Neural cell (in vitro differentiated cells): ENCODE measurements around the gene ZGLP1.

Source experiments
- EP300 ChIP-seq: fragments of 450-650 bp; conservative IDR thresholded peaks from 2 replicates; pipeline ENCODE4 v1.6.1; 2014; ENCODE audit warnings: antibody characterized with exemption, mild to moderate bottlenecking, moderate library complexity; ENCODE audit not compliant: poor library complexity, severe bottlenecking
- EZH2 ChIP-seq: fragments of 200-600, 300-800 bp; shearing (Covaris generic), sonication (generic); IDR thresholded peaks from 2 replicates; pipeline ENCODE4 v1.6.1; 2014; ENCODE audit warnings: antibody characterized with exemption, low read length, borderline replicate concordance, mild to moderate bottlenecking; ENCODE audit not compliant: insufficient read depth, poor library complexity, severe bottlenecking
- POLR2AphosphoS5 ChIP-seq: IDR thresholded peaks from 2 replicates; pipeline ENCODE4 v1.6.1; 2012
- TF ChIP-seq, protein P1 (sequence below): fragments of 450-650 bp; IDR thresholded peaks from 2 replicates; pipeline ENCODE4 v1.5.1; 2014; ENCODE audit warnings: antibody characterized with exemption, mild to moderate bottlenecking, moderate library complexity; ENCODE audit not compliant: poor library complexity, severe bottlenecking

DNA sequence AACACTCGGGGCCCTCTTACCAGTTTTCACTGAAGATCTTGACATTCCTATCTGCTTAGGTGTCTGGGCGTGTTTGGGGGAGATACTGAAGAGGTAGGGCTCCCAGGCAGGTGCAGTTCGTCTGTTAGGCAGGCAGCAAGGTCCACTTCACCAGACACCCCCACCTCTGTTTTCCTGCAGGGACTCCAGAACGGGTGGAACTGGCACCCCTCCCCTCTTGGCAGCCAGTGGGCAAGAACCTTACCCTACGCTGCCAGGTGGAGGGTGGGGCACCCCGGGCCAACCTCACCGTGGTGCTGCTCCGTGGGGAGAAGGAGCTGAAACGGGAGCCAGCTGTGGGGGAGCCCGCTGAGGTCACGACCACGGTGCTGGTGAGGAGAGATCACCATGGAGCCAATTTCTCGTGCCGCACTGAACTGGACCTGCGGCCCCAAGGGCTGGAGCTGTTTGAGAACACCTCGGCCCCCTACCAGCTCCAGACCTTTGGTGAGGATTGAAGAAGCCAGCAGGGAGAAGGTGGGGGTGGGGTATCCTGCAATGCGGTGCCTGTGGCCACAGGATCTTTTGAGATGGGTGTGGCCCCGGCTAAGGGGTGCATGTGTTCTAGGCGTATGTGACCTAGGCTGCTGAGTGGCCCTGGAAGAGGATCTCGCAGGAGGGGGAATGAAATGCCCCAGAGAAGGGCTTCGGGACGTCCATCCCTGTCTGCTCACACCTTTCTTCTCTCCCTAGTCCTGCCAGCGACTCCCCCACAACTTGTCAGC lies 26.1 kb downstream of the ZGLP1 start:
- no peak for TF ChIP-seq POLR2AphosphoS5
- TF ChIP-seq, protein P1, sequence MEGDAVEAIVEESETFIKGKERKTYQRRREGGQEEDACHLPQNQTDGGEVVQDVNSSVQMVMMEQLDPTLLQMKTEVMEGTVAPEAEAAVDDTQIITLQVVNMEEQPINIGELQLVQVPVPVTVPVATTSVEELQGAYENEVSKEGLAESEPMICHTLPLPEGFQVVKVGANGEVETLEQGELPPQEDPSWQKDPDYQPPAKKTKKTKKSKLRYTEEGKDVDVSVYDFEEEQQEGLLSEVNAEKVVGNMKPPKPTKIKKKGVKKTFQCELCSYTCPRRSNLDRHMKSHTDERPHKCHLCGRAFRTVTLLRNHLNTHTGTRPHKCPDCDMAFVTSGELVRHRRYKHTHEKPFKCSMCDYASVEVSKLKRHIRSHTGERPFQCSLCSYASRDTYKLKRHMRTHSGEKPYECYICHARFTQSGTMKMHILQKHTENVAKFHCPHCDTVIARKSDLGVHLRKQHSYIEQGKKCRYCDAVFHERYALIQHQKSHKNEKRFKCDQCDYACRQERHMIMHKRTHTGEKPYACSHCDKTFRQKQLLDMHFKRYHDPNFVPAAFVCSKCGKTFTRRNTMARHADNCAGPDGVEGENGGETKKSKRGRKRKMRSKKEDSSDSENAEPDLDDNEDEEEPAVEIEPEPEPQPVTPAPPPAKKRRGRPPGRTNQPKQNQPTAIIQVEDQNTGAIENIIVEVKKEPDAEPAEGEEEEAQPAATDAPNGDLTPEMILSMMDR = no peak
- TF ChIP-seq EZH2 = no peak
- TF ChIP-seq EP300 = no peak
